Endothelial cell of umbilical vein (primary cell): Measurements from ENCODE around the gene KAT6B. TPM values are rescaled to one million over a fixed set of nuclear protein-coding genes. Genes with fewer than 3 reads are reported as not detected.

Source experiments
- BruUV-seq: library from RNA; stranded (reverse); fragments of 400-500 nt; replicated peaks from 2 replicates; lab custom pipeline; 2021; lab: Mats Ljungman, UMichigan
- CTCF ChIA-PET: fragments of 300-600, 350-600 bp; sonication (Branson Sonifier 250); formaldehyde crosslinking; loops from one replicate; lab custom pipeline; 2021; ENCODE audit warnings: antibody characterized with exemption, inconsistent platforms; lab: Charles Lee
- POLR2A ChIA-PET: fragments of 300-600, 350-600 bp; sonication (Branson Sonifier 250); formaldehyde crosslinking; loops from one replicate; lab custom pipeline; 2021; ENCODE audit warnings: antibody characterized with exemption, inconsistent platforms; lab: Charles Lee
- DNase-seq: peaks from one replicate; pipeline ENCODE4 v3.0.0-alpha.2; 2011; ENCODE audit warnings: low read depth, low spot score
- FAIRE-seq: peaks from 2 replicates; lab custom pipeline; 2011; peaks lifted over from hg19 to GRCh38; lab: Jason Lieb, UNC
- H2AFZ ChIP-seq: 2 replicates; pipeline ENCODE4 v1.6.0; 2012; ENCODE audit warnings: low read depth, low read length, control low read depth, inconsistent platforms
- H3K27ac ChIP-seq: 2 replicates; pipeline ENCODE4 v1.5.1; 2011; ENCODE audit warnings: low read depth, mild to moderate bottlenecking, control low read depth, low read length, moderate library complexity; ENCODE audit not compliant: insufficient read depth
- H3K27me3 ChIP-seq, 2 experiments: 2 replicates each; pipeline versions ENCODE4 v1.6.0 to v1.6.1; 2011; ENCODE audit warnings: low read length in 2 of 2, mixed read lengths in 1 of 2; ENCODE audit not compliant: control insufficient read depth in 2 of 2, insufficient read depth in 2 of 2
- H3K36me3 ChIP-seq, 2 experiments: 2 replicates in 1 of 2; 3 replicates in 1 of 2; pipeline ENCODE4 v1.5.1; 2011; ENCODE audit warnings: low read length in 2 of 2, mild to moderate bottlenecking in 1 of 2, moderate library complexity in 1 of 2; ENCODE audit not compliant: control insufficient read depth in 2 of 2, insufficient read depth in 2 of 2; ENCODE audit errors: extremely low read depth in 1 of 2
- H3K4me1 ChIP-seq: 3 replicates; pipeline ENCODE4 v1.5.1; 2011; ENCODE audit warnings: mild to moderate bottlenecking, low read length; ENCODE audit not compliant: control insufficient read depth, insufficient read depth; ENCODE audit errors: extremely low read depth
- H3K4me2 ChIP-seq: 2 replicates; pipeline ENCODE4 v1.6.1; 2011; ENCODE audit warnings: low read length, control low read depth, mixed read lengths; ENCODE audit not compliant: insufficient read depth
- H3K4me3 ChIP-seq, 3 experiments: fragments of 200-600 bp in 1 of 3; sonication (generic), shearing (Covaris generic) in 1 of 3; replicated peaks in 1 of 3; 2 replicates each; pipeline ENCODE4 v1.5.1; 2011 to 2016; ENCODE audit warnings: control low read depth in 3 of 3, low read length in 3 of 3, mild to moderate bottlenecking in 2 of 3, inconsistent platforms in 1 of 3, low read depth in 1 of 3, moderate library complexity in 1 of 3; ENCODE audit not compliant: insufficient read depth in 1 of 3
- H3K79me2 ChIP-seq: 2 replicates; pipeline ENCODE4 v1.6.0; 2012; ENCODE audit warnings: low read length, inconsistent platforms; ENCODE audit not compliant: control insufficient read depth, insufficient read depth
- H3K9ac ChIP-seq: replicated peaks from 2 replicates; pipeline ENCODE3; 2011; ENCODE audit warnings: low read length, control low read depth; ENCODE audit not compliant: insufficient read depth; ENCODE audit errors: extremely low read depth
- H3K9me1 ChIP-seq: replicated peaks from 3 replicates; pipeline ENCODE4 v1.6.0; 2011; ENCODE audit warnings: mild to moderate bottlenecking, low read length; ENCODE audit not compliant: control insufficient read depth, insufficient read depth; ENCODE audit errors: extremely low read depth
- H3K9me3 ChIP-seq: replicated peaks from 2 replicates; pipeline ENCODE4 v1.5.1; 2012; ENCODE audit warnings: low read length, inconsistent platforms; ENCODE audit not compliant: control insufficient read depth, insufficient read depth
- H4K20me1 ChIP-seq: replicated peaks from 2 replicates; pipeline ENCODE3; 2011; ENCODE audit warnings: mild to moderate bottlenecking, low read length; ENCODE audit not compliant: control insufficient read depth, insufficient read depth; ENCODE audit errors: extremely low read depth
- CTCF ChIP-seq, 2 donors: IDR thresholded peaks; 1 replicate in 1 of 2; 2 replicates in 1 of 2; pipeline ENCODE4 v1.5.1; 2011; ENCODE audit warnings: low read length in 2 of 2, mild to moderate bottlenecking in 2 of 2, moderate library complexity in 2 of 2, control low read depth in 1 of 2, inconsistent platforms in 1 of 2, low read depth in 1 of 2; ENCODE audit not compliant: insufficient read depth in 1 of 2; ENCODE audit errors: extremely low read depth in 1 of 2
- EZH2 ChIP-seq: IDR thresholded peaks from 2 replicates; pipeline ENCODE4 v1.6.1; 2012; ENCODE audit warnings: borderline replicate concordance, low read depth, mild to moderate bottlenecking, moderate library complexity, low read length, inconsistent platforms; ENCODE audit not compliant: severe bottlenecking
- FOS ChIP-seq: IDR thresholded peaks from 2 replicates; pipeline ENCODE4 v1.6.1; 2011; ENCODE audit warnings: mild to moderate bottlenecking, low read length, moderate library complexity, borderline replicate concordance; ENCODE audit not compliant: insufficient read depth
- JUN ChIP-seq: IDR thresholded peaks from 2 replicates; pipeline ENCODE4 v1.6.1; 2011; ENCODE audit warnings: borderline replicate concordance, low read depth; ENCODE audit not compliant: insufficient read length, insufficient read depth
- MYC ChIP-seq: IDR thresholded peaks from one replicate; pipeline ENCODE4 v1.6.1; 2011; ENCODE audit warnings: mild to moderate bottlenecking, low read depth, low read length
- dilution Hi-C: fragments of 300-500 bp; cut with MboI; formaldehyde crosslinking; loops from one replicate; pipeline ENCODE4 v1.15.0; 2019; ENCODE audit warnings: low sequenced_read_pairs; ENCODE audit not compliant: extremely low pct_ligation_motif_present
- intact Hi-C: fragments of 100-400 bp; cut with micrococcal nuclease; formaldehyde crosslinking; loops from one replicate; pipeline ENCODE4 v1.10.0; 2022
- polyA plus RNA-seq, 4 experiments: library from polyadenylated mRNA; depleted of rRNA in 3 of 4; stranded (reverse) in 3 of 4; unstranded in 1 of 4; fragments of >200 nt; gene quantifications; 2 replicates each; pipeline versions ENCODE4 v1.2.1 to v1.2.3, GENCODE V29; 2011 to 2012; ENCODE audit warnings: missing spikeins in 1 of 4
- total RNA-seq: library from RNA; stranded (reverse); gene quantifications from 2 replicates; pipeline ENCODE4 v1.2.3, GENCODE V29; 2021

Gene KAT6B
- total and polyA plus RNA-seq, 2 donors (not counting 3 experiments of a cell fraction or from before 2014, with no cell fraction given): 4.5 to 17.0 TPM

GRCh38 chr10:74949034-74949832, 122.8 kb downstream of the KAT6B start:
- FAIRE-seq (no peak), DNase-seq (peak; percentile 30)
- intact Hi-C loops: no loop called here
- no peaks in the 10 kb centered on the region for H3K4me1 ChIP-seq
- dilution Hi-C loops: no loop called here
- no peaks in the 10 kb centered on the region for H3K27me3 ChIP-seq
- H2AFZ ChIP-seq: no peak overlapping the region
- no peaks in the 10 kb centered on the region for H3K79me2 ChIP-seq
- BruUV-seq: no TSS peak
- no peak overlapping the region for H3K4me2 ChIP-seq
- no peak overlapping the region for H3K27ac ChIP-seq
- H3K9me3 ChIP-seq: no peaks in the 10 kb centered on the region
- ChIA-PET POLR2A (no interaction called here), CTCF (interaction anchor here (0.6 kb wide), 1 partner anchor 140 kb away, joined by 3 read pairs; no protein-coding TSS in a partner anchor)
- TF ChIP-seq MYC (no peak), CTCF (IDR thresholded peaks at IDR 0.05; ENCODE audit: extremely low read depth in 1 of 2, insufficient read depth in 1 of 2, low read depth in 1 of 2, low read length in 2 of 2) (no peak), JUN (no peak), FOS (no peak), EZH2 (no peak)
- no peak overlapping the region for H3K9ac ChIP-seq
- no peaks in the 10 kb centered on the region for H3K9me1 ChIP-seq
- no peaks in the 10 kb centered on the region for H3K36me3 ChIP-seq
- H3K4me3 ChIP-seq: no peak overlapping the region
- H4K20me1 ChIP-seq: no peaks in the 10 kb centered on the region
